Prostate gland (tissue), 2 donors: Measurements from ENCODE around the gene RHPN2. TPM values are rescaled to one million over a fixed set of nuclear protein-coding genes. Genes with fewer than 3 reads are reported as not detected.

Experiments used
- DNase-seq: peaks from one replicate; pipeline ENCODE4 v3.0.0-alpha.2; 2019; ENCODE audit warnings: low spot score
- H3K27ac ChIP-seq, 2 donors: fragments of 200-600 bp; sonication (generic); 2 replicates each; pipeline ENCODE4 v1.5.1; 2017 to 2019
- H3K27me3 ChIP-seq: fragments of 200-600 bp; sonication (generic); replicated peaks from 2 replicates; pipeline ENCODE4 v1.5.1; 2019; ENCODE audit not compliant: insufficient read depth
- H3K36me3 ChIP-seq, 2 donors: fragments of 200-600 bp; sonication (generic); 1 replicate in 1 of 2; 2 replicates in 1 of 2; pipeline versions ENCODE4 v1.5.1 to v1.8.1; 2017 to 2019
- H3K4me1 ChIP-seq: fragments of 200-600 bp; sonication (generic); replicated peaks from 2 replicates; pipeline ENCODE4 v1.5.1; 2019
- H3K4me3 ChIP-seq, 2 donors: fragments of 200-600 bp; sonication (generic); 2 replicates each; pipeline ENCODE4 v1.5.1; 2017 to 2019
- H3K9me3 ChIP-seq: fragments of 200-600 bp; sonication (generic); 2 replicates; pipeline ENCODE4 v1.5.1; 2017
- CTCF ChIP-seq, 4 experiments: fragments of 200-600 bp in 2 of 4; fragments of 450-650 bp in 2 of 4; sonication (generic) in 2 of 4; IDR thresholded peaks; 1 replicate in 3 of 4; 2 replicates in 1 of 4; pipeline ENCODE4 v1.5.1; 2016 to 2019; ENCODE audit warnings: antibody characterized with exemption in 4 of 4, mild to moderate bottlenecking in 2 of 4, moderate library complexity in 2 of 4
- POLR2A ChIP-seq: fragments of 450-650 bp; IDR thresholded peaks from one replicate; pipeline ENCODE4 v1.6.1; 2016; ENCODE audit warnings: antibody characterized with exemption, mild to moderate bottlenecking
- POLR2AphosphoS5 ChIP-seq: sonication (generic); formaldehyde crosslinking; IDR thresholded peaks from one replicate; pipeline ENCODE4 v1.6.1; 2017; ENCODE audit warnings: antibody characterized with exemption
- WGBS: methylation state at CpG from one replicate; pipeline ENCODE4 v1.1.5; 2018; 5-methylcytosine and 5-hydroxymethylcytosine counted together
- intact Hi-C: fragments of 100-400 bp; cut with DNase I; formaldehyde crosslinking; loops from one replicate; pipeline ENCODE4 v1.14.2; 2022
- total RNA-seq, 2 donors: library from RNA; depleted of rRNA; stranded (reverse); fragments of >200 nt; gene quantifications; one replicate each; pipeline ENCODE4 v1.1.0, GENCODE V29; 2016

Gene RHPN2
- total RNA-seq, 2 donors from 2014 or later: 46.2 to 95.0 TPM

GRCh38 chr19:33094436-33095067 is 29.9 kb upstream of the RHPN2 start:
- Histone ChIP-seq H3K27me3 (no peaks in the 10 kb centered on the region), H3K9me3 (no peaks in the 10 kb centered on the region), H3K4me3 (no peak overlapping the region), H3K4me1 (no peaks in the 10 kb centered on the region), H3K27ac (no peak overlapping the region), H3K36me3 (peaks cover 15 to 33% of the 10 kb centered on the region in 2 donors)
- no peak for DNase-seq
- TF ChIP-seq CTCF (IDR thresholded peaks at IDR 0.05) (no peak), POLR2A (no peak), POLR2AphosphoS5 (no peak)
- WGBS: 93% methylated on average over 6 of the region's 6 CpGs
- intact Hi-C loops: no loop called here

GRCh38 chr19:33093420-33094210 is 28.9 kb upstream of the RHPN2 start:
- 95% methylated on average over 11 of the region's 11 CpGs for WGBS
- DNase-seq: no peak
- intact Hi-C loops: no loop called here
- Histone ChIP-seq H3K27me3 (no peaks in the 10 kb centered on the region), H3K27ac (no peak overlapping the region), H3K4me1 (no peaks in the 10 kb centered on the region), H3K36me3 (peaks cover 20 to 33% of the 10 kb centered on the region in 2 donors), H3K9me3 (no peaks in the 10 kb centered on the region), H3K4me3 (no peak overlapping the region)
- no peak for TF ChIP-seq POLR2A
- TF ChIP-seq CTCF (IDR thresholded peaks at IDR 0.05): no peak
- TF ChIP-seq POLR2AphosphoS5: no peak

DNA sequence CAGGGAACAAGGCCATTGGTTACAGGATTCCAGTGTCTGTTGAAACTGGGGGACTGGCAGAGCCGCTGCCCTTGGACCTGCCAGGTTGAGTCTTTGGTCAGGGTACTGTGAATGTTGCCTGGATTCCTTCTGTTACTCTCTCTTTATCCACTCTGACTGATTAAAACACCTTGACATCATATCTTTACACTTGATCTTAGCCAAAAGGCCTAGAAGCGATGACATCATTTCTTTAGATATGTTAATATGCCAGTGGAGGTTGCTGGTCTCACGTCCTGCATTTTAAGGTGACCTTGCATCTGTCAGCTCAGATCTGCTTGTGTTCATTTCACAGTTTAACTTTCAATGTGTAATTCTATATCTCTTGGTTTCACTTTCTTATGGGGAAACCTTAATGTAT is 25.5 kb upstream of the RHPN2 start:
- intact Hi-C loops: no loop called here
- Histone ChIP-seq H3K27ac (no peak overlapping the region), H3K4me3 (no peak overlapping the region), H3K4me1 (no peaks in the 10 kb centered on the region), H3K9me3 (no peaks in the 10 kb centered on the region), H3K27me3 (no peaks in the 10 kb centered on the region), H3K36me3 (peaks cover 9 to 33% of the 10 kb centered on the region in 2 donors)
- 73% methylated on average over 3 of the region's 3 CpGs for WGBS
- no peak for DNase-seq
- no peak for TF ChIP-seq POLR2A
- TF ChIP-seq POLR2AphosphoS5: no peak
- TF ChIP-seq CTCF (IDR thresholded peaks at IDR 0.05): no peak

DNA sequence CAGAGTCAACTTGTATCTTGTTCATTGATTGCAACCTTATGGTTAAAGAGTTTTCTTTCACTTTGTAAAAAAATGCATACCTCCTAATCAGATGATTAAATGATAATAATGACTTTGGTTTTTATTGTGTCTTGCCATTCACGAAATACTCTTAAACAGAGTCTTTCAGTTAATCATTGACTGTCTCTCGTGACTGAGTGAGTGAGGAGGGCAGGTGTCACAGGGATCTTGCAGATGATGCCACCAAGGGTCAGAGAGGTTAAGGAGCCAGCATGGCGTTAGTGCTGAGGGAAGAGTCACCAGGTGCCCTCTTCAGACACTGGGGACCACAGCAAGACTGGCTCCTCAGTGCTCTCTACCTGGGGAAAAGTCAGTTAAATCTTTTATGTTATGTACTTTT is 24.3 kb upstream of the RHPN2 start:
- peaks cover 12 to 24% of the 10 kb centered on the region in 2 donors for H3K36me3 ChIP-seq
- no peak overlapping the region for H3K4me3 ChIP-seq
- no peak overlapping the region for H3K27ac ChIP-seq
- H3K4me1 ChIP-seq: no peaks in the 10 kb centered on the region
- H3K9me3 ChIP-seq: no peaks in the 10 kb centered on the region
- intact Hi-C loops: no loop called here
- TF ChIP-seq CTCF (IDR thresholded peaks at IDR 0.05) (no peak), POLR2AphosphoS5 (no peak), POLR2A (no peak)
- no peaks in the 10 kb centered on the region for H3K27me3 ChIP-seq
- DNase-seq: no peak
- WGBS: 83% methylated on average over 3 of the region's 3 CpGs

GRCh38 chr19:33086955-33087354 is 22.3 kb upstream of the RHPN2 start:
- no peaks in the 10 kb centered on the region for H3K9me3 ChIP-seq
- H3K4me1 ChIP-seq: peaks cover 2% of the 10 kb centered on the region
- peaks cover 6 to 8% of the 10 kb centered on the region in 2 donors for H3K36me3 ChIP-seq
- H3K27me3 ChIP-seq: no peaks in the 10 kb centered on the region
- TF ChIP-seq POLR2AphosphoS5: no peak
- no peak for TF ChIP-seq CTCF (IDR thresholded peaks at IDR 0.05)
- no peak for TF ChIP-seq POLR2A
- no peak overlapping the region for H3K27ac ChIP-seq
- DNase-seq: no peak
- H3K4me3 ChIP-seq: no peak overlapping the region
- intact Hi-C loops: no loop called here
- WGBS: 89% methylated on average over 1 of the region's 1 CpG
